ENCODE measurements around the gene AURKAIP1. TPM values are rescaled to one million over a fixed set of nuclear protein-coding genes. Genes with fewer than 3 reads are reported as not detected.
A peak's percentile ranks its signal among the peaks of the same experiment; 100 is the strongest.

The AURKAIP1 gene
- total RNA-seq, 2 donors from 2014 or later, result 155 to 159 TPM

DNA sequence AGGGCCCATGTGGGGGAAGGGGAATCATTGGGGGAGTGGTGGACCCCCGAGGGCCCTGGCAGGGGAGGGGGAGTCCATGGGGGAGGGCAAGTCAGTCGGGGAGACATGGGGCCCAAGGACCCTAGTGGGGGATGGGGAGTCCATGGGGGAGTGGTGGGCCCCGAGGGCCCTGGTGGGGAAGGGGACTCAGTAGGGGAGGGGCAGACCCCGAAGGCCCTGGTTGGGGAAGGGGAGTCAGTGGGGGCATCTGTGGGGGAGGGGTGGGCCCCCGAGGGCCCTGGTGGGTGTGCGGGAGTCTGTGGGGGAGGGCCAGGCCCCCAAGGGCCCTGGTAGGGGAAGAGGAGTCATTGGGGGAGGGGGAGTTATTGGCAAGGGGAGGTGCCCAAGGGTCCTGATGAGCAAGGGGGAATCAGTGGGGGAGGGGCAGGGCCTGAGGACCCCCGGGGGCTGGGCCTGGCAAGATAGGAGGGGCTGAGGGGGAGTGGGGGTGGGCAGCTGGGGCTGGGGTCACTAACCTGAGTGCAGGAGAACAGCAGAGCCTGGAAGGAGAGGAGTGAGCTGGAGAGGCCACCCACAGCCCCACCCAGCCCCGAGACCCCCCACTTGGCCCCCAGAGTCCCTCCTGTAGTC, 18.7 kb downstream of the AURKAIP1 start:
- Histone ChIP-seq H3K27ac (peak overlapping the region; percentile 77 to 88), H3K36me3 (peaks cover 8% of the 10 kb centered on the region), H3K4me1 (peaks cover 0 to 88% of the 10 kb centered on the region in 2 donors), H3K4me3 (peak overlapping the region; percentile 42 to 55), H3K9me3 (no peaks in the 10 kb centered on the region), H3K27me3 (peaks cover 6 to 19% of the 10 kb centered on the region in 2 donors)
- DNase-seq (ENCODE audit: low spot score), result no peak
- TF ChIP-seq, protein P1, sequence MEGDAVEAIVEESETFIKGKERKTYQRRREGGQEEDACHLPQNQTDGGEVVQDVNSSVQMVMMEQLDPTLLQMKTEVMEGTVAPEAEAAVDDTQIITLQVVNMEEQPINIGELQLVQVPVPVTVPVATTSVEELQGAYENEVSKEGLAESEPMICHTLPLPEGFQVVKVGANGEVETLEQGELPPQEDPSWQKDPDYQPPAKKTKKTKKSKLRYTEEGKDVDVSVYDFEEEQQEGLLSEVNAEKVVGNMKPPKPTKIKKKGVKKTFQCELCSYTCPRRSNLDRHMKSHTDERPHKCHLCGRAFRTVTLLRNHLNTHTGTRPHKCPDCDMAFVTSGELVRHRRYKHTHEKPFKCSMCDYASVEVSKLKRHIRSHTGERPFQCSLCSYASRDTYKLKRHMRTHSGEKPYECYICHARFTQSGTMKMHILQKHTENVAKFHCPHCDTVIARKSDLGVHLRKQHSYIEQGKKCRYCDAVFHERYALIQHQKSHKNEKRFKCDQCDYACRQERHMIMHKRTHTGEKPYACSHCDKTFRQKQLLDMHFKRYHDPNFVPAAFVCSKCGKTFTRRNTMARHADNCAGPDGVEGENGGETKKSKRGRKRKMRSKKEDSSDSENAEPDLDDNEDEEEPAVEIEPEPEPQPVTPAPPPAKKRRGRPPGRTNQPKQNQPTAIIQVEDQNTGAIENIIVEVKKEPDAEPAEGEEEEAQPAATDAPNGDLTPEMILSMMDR (IDR thresholded peaks at IDR 0.05), result no peak

DNA sequence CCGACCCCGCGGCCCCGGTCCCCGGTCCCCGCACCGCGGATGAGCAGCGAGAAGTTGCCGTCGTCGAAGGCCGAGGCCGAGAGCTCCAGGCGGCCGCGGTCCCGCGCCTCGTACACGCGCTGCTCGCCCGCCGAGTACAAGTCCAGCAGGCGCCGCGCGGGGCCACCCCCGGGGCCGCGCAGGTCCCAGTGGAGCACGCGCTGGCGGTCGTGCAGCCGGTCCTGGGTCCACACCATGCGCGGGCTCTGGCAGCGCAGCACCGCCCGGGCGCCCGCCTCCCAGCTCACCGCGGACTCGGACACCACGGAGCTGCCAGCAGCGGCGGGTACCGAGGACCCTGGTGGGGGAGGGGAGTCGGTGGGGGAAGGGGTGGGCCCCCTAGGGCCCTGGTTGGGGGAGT, 19.6 kb downstream of the AURKAIP1 start:
- H3K4me3 ChIP-seq, result peak overlapping the region; percentile 11 to 55
- H3K36me3 ChIP-seq, result peaks cover 8% of the 10 kb centered on the region
- no peaks in the 10 kb centered on the region for H3K9me3 ChIP-seq
- peaks cover 0 to 81% of the 10 kb centered on the region in 2 donors for H3K4me1 ChIP-seq
- TF ChIP-seq, protein P1 (IDR thresholded peaks at IDR 0.05), result no peak
- H3K27ac ChIP-seq, result peak overlapping the region in 1 of 2 donors; percentile 43
- H3K27me3 ChIP-seq, result peaks cover 6 to 19% of the 10 kb centered on the region in 2 donors
- no peak for DNase-seq (ENCODE audit: low spot score)

DNA sequence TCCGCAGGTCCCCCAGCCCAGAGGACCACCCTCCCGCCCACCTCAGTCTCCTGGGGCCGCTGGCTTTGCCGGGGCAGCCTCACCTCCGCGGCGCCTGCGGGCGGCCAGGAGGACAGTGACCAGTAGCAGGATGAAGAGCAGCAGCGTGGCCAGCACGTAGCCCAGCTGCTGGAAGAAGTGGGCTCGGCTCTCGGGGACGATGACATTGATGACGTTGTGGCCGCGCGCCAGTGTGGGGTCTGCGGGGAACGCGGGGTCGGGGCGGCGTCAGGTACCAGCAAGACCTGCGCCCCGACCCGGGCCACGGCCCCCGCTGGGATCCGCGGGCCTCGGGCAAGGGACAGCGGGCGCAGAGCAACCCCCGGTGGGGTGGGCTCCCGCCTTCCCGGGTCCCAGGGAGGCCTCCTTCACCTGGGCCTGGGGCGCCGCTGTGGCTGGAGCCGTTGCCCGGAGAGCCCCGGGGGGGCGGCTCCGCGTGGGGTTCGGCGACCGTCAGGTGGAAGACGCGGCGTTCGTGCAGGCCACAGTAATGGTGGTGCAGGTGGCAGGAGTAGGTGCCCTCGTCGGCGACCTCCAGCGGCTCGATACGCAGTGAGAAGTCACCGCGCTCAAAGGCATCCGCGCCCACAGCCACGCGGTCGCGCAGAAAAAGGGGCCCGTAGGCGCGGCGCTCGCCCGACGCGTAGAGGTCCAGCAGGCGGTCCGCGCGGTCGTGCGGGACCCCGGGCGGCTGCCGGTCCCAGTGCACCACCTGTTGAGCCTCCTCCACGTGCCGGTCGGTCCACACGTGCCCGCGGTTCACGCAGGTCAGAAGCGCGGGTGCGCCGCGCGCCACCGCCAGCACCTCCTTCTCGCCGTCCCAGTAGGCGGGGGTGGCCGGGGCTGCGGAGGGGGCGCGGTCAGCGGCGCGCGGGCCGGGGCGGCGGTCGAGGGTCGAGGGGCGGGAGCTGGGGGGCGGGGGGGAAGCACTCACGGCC, 20.4 kb downstream of the AURKAIP1 start:
- peak overlapping the region in 1 of 2 donors; percentile 55 for H3K4me3 ChIP-seq
- peaks cover 6 to 19% of the 10 kb centered on the region in 2 donors for H3K27me3 ChIP-seq
- DNase-seq (ENCODE audit: low spot score), result no peak
- no peaks in the 10 kb centered on the region for H3K9me3 ChIP-seq
- H3K27ac ChIP-seq, result no peak overlapping the region
- peaks cover 0 to 74% of the 10 kb centered on the region in 2 donors for H3K4me1 ChIP-seq
- H3K36me3 ChIP-seq, result peaks cover 8% of the 10 kb centered on the region
- TF ChIP-seq, protein P1 (IDR thresholded peaks at IDR 0.05), result no peak

DNA sequence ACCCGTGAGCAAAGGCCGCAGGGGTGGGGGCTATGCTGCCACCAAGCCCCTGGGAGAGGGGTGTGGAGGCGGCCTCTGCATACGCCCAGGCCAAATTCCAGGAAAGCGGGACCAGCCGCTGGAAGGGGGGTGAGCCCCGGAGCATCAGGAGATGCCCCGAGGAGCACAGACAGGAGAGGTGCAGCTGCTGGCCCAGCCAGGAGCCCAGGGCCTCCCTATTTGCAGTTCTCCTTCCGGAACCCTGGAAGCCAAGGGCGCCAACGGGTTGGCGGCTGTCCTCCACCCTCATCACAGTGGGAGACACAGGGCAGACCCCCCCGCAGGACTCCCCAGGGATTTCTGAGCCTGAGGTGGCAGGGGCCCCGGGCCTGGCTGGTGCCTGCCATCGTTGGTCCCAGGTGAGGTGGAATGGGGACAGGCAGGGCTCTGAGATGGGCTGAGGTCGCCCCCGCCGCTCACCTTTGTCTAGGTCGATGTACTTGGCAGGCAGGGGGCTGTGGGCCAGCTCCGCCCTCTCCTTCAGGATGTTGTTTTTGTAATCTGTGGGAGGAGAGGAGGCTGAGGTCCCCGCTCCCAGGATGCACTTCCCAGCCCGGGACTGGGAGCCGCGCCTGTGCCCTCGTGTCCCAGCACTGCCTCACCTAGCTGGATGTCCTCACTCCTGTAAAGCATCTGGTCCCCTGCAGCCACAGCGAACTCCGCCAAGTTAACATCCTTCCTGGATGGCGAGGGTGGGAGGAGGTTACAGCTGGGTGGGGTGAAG, 21.4 kb downstream of the AURKAIP1 start:
- no peak for DNase-seq (ENCODE audit: low spot score)
- Histone ChIP-seq H3K27ac (peak overlapping the region in 1 of 2 donors; percentile 21), H3K9me3 (no peaks in the 10 kb centered on the region), H3K27me3 (peaks cover 6 to 19% of the 10 kb centered on the region in 2 donors), H3K4me1 (peaks cover 0 to 64% of the 10 kb centered on the region in 2 donors), H3K36me3 (peaks cover 8% of the 10 kb centered on the region), H3K4me3 (no peak overlapping the region)
- TF ChIP-seq, protein P1 (IDR thresholded peaks at IDR 0.05), result no peak

DNA sequence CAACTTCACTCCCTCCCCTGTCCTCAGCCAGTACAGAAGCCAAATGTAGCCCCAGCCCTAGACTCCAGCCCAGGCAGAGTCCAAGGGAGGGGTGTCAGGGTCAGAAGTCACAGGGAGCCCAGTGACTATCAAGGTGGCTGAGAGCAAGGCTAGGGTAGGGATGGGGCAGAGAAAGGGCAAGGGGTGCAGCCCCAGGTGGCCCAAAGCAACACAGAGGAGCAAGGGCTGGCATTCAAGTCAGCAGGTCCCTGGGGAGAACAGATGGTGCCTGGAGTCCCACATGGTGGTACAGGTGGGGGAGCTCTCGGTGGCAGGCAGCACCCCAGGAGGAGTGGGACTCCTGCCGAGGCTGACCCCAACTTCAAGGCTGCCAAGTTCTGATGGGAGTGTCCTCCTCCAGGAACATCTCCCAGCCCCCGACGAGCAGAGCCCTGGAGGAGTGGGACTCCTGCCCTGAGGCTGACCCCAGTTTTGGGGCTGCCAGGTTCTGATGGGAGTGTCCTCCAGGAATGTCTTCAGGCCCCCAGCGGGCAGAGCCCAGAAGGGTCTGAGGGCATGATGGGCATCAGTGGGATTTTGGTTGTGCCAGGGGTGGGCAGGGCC, 22.1 kb downstream of the AURKAIP1 start:
- Histone ChIP-seq H3K9me3 (no peaks in the 10 kb centered on the region), H3K4me1 (peaks cover 0 to 66% of the 10 kb centered on the region in 2 donors), H3K27me3 (peaks cover 6 to 19% of the 10 kb centered on the region in 2 donors), H3K36me3 (peaks cover 8% of the 10 kb centered on the region), H3K4me3 (no peak overlapping the region), H3K27ac (peak overlapping the region in 1 of 2 donors; percentile 21)
- DNase-seq (ENCODE audit: low spot score), result no peak
- TF ChIP-seq, protein P1 (IDR thresholded peaks at IDR 0.05), result no peak

Measured in right atrium auricular region (tissue), 2 donors.